Transverse colon (tissue), 3 donors: ENCODE measurements around the gene CGB8.
"Not testable (repeated sequence)": the region's sequence is repeated elsewhere in the genome, so short reads cannot be mapped to it uniquely, and the experiment has no call there.

Source experiments
- EP300 ChIP-seq: sonication (generic); formaldehyde crosslinking; IDR thresholded peaks from one replicate; pipeline ENCODE4 v1.6.1; 2017; ENCODE audit warnings: antibody characterized with exemption, low read depth
- TF ChIP-seq, protein P1 (sequence below), 5 experiments: fragments of 200-600 bp in 3 of 5; fragments of 450-650 bp in 2 of 5; sonication (generic) in 3 of 5; IDR thresholded peaks; 1 replicate in 2 of 5; 2 replicates in 3 of 5; pipeline ENCODE4 v1.5.1; 2016 to 2017; ENCODE audit warnings: antibody characterized with exemption in 5 of 5, inconsistent platforms in 3 of 5, mild to moderate bottlenecking in 2 of 5, moderate library complexity in 1 of 5

DNA sequence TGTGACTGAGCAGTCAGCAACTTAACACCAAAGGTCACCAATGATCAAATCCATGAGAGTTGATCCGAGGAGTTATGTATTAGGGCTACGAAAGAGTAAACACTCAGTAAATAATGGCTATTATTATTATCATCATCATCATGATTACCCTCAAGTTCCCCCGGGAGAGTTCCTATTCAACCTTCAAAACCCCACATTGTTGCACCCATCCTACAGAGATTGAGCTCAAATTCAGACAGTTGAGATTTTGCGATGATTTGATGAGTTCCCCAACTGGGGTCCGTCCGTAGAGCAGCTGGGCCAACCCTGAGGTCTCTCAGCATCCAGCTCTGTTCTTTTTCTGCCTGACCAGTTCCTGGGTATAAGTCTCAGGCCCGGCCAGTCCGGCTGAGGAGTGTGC lies 10.8 kb downstream of the CGB8 start:
- not testable (repeated sequence) for TF ChIP-seq EP300
- TF ChIP-seq, protein P1, sequence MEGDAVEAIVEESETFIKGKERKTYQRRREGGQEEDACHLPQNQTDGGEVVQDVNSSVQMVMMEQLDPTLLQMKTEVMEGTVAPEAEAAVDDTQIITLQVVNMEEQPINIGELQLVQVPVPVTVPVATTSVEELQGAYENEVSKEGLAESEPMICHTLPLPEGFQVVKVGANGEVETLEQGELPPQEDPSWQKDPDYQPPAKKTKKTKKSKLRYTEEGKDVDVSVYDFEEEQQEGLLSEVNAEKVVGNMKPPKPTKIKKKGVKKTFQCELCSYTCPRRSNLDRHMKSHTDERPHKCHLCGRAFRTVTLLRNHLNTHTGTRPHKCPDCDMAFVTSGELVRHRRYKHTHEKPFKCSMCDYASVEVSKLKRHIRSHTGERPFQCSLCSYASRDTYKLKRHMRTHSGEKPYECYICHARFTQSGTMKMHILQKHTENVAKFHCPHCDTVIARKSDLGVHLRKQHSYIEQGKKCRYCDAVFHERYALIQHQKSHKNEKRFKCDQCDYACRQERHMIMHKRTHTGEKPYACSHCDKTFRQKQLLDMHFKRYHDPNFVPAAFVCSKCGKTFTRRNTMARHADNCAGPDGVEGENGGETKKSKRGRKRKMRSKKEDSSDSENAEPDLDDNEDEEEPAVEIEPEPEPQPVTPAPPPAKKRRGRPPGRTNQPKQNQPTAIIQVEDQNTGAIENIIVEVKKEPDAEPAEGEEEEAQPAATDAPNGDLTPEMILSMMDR (IDR thresholded peaks at IDR 0.05), result not testable (repeated sequence)
